HG03439 (cell line): ENCODE results near the gene GSS.

Experiments
- ATAC-seq: cut with Tn5 transposase; IDR thresholded peaks from one replicate; pipeline ENCODE4 v1.9.1; 2021; ENCODE audit warnings: mild to moderate bottlenecking, moderate library complexity; ENCODE audit not compliant: unreplicated experiment

Gene GSS

DNA sequence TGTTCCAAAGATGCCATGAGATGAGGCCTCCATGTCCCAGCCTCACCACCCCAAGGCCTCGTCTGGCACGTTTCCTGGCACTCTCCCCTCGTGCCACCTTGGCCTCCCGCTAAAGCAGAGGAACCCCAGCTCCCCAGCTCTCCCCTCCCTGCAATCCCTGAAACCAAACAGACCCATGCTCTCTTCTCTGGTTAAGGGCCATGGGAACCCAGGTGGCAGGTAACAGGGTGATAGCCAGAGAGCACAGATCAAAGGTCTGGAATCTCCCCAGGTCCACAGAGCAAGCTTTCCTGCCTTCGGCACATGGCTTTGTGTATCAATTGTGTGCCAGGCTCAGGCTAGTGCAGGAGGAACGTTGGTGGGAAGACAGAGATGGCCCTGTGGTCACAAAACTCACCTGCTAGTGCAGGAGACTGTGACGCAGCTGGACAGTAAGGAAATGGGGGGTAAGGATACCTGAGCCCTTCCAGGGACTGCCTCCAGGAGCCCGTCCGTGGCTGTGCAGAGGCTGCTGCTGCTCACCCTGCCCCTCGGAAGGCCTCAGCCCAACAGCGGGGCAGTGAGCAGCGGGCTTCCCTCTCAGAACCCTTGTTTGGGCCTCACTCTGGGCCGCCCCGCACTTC, 39.0 kb upstream of the GSS start:
- ATAC-seq = no peak

DNA sequence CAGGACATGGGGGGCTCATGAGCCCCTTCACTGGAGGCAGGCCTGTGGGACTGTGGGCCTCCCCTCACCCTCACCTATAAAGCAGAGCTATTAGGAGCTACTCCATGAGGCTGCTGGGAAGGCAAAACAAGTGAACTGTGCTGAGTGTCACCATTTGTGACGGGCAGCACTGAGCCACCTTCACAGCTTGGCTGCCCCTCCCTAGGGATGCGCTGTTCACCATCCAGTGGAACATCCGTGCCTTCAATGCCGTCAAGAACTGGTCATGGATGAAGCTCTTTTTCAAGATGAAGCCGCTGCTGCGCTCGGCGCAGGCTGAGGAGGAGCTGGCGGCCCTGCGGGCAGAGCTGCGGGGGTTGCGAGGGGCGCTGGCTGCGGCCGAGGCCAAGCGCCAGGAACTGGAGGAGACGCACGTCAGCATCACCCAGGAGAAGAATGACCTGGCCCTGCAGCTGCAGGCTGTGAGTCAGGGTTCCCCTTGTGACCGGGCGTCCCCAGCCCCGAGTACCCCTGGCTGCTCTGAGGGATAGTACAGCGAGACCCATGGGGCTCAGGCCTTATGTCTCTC, 38.4 kb upstream of the GSS start:
- ATAC-seq = no peak

DNA sequence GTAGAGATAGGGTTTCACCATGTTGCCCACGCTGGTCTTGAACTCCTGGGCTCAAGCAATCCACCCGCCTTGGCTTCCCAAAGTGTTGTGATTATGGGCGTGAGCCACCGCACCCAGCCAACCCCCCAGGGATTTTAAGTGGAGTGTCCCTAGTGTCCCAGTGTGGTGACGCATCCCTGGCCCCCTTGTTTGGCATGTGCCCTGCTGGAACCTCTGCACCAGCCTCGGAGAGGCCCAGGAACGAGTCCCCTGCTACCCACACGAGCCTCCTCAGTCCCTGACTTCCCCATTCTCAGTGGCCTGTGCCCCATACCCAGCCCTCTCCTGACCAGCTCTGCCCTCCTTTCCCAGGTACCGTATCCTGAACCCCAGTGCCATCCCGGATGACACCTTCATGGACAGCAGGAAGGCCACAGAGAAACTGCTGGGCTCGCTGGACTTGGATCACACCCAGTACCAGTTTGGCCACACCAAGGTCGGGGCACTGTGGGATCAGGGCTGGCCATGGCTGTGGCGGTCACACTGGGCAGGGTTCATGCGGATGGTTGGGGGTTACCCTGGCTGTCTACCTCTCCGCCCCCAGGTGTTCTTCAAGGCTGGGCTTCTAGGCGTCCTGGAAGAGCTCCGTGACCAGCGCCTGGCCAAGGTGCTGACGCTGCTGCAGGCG, 37.3 kb upstream of the GSS start:
- ATAC-seq = no peak

DNA sequence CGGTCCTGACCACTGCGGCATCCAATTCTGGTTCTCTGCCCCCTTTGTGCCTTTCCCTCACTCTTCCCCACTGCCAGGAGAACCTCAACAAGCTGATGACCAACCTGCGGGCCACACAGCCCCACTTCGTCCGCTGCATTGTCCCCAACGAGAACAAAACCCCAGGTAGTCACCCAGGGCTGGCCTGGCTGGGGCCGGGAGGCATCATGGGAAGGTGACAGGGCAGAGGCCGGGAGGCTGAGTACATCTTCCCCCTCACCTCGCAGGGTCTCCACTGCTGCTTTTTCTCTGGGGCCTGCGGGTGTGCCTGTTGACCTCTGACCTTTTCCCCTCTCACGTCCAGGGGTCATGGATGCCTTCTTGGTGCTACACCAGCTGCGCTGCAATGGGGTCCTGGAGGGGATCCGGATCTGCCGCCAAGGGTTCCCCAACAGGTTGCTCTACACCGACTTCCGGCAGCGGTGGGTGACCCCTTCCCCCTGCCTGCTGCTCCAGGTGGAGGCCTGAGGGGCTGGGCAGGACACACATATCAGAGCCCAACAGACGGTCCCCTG, 35.1 kb upstream of the GSS start:
- no peak for ATAC-seq

DNA sequence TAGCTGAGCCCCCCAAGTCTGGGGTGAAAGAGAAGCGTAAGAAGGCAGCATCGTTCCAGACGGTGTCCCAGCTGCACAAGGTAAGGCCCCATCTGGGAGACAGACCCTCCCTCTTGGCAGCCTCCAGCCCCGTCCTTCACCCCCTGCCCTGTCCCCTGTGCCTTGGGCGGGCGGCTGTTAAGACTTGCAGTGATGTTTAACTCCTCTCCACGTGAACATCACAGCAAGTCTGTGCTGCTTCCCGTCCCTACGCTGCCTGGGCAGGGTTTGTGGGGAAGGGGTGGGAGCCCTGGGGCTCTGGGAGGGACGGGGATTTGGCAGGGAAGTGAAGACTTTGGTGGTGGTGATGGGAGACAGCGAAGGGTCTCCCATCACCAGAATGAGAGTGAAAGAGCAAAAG, 34.6 kb upstream of the GSS start:
- no peak for ATAC-seq

DNA sequence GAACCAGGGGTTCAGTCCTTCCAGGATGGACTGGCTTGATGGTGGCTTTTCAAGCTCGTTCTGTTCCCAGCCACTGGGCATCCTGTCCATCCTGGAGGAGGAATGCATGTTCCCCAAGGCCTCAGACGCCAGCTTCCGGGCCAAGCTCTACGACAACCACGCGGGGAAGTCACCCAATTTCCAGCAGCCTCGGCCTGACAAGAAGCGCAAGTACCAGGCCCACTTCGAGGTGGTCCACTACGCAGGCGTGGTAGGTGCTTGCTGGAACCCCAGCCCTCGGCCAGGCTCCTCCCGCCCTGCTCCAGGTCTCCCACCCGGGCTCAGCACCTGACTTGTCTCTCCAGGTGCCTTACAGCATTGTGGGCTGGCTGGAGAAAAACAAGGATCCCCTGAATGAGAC, 34.1 kb upstream of the GSS start:
- ATAC-seq = no peak

DNA sequence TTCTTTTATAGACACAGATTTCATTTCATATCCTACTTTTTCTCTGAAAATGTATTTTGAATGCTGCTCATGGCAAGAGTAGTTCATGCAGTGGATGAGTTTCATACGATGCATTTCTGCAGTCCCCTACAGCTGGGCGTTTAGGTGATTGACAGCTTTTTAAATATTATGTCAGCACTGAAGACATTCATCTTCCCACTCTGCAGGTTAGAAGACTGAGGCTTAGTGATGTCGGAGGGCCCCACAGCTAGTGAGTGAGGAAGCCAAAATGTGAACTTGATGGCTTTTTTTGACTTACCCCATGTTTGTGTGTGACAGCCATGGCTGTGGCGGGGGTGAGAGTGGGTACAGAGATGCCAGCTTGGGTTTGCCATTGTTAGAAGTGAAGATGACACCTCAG, 33.5 kb upstream of the GSS start:
- no peak for ATAC-seq

DNA sequence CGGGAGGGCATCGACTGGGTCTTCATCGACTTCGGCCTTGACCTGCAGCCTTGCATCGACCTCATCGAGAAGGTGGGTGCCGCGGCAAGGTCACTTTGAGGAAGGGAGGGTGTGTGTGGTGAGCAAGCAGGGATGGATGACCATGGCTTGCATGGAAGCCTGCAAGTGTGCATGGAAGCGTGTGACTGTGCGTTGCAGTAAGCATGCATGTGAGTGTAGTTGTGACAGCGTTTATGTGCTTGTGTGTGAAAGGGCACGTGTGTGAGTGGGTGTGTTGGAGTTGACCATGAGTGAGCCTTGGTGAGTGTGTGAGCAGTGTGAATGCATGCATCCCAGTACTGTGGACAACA, 32.6 kb upstream of the GSS start:
- ATAC-seq = no peak

DNA sequence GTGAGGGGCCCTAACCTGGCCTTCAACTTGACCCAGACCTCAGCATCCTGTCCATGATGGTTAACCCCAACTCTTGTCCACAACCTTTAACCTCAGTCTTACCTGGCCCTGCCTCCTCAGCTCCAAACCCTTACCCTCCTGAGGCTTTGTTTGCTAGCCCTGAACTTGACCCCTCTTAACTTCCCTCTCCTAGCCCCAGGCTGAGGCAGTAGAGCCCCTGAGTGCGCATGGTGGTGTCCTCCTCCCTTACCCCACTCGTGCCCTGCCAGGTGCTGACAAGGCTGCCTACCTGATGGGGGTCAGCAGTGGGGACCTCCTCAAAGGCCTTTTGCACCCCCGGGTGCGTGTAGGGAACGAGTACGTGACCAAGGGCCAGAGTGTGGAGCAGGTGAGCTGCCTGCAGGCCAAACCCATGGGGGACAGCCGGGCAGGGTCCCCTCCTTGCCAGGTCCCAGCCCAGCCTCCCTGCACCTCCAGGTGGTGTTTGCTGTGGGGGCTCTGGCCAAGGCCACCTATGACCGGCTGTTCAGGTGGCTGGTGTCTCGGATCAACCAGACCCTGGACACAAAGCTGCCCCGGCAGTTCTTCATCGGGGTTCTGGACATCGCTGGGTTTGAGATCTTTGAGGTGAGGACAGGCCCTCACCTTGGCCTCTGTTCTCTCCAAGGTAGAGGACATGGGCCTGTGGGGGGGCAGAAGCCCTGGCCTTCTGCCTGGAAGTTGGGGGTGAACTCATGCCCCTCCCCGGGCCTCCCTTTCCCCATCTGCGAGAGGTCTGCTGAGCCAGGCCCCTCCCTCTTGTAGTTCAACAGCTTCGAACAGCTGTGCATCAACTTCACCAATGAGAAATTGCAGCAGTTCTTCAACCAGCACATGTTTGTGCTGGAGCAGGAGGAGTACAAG, 31.9 kb upstream of the GSS start:
- no peak for ATAC-seq

DNA sequence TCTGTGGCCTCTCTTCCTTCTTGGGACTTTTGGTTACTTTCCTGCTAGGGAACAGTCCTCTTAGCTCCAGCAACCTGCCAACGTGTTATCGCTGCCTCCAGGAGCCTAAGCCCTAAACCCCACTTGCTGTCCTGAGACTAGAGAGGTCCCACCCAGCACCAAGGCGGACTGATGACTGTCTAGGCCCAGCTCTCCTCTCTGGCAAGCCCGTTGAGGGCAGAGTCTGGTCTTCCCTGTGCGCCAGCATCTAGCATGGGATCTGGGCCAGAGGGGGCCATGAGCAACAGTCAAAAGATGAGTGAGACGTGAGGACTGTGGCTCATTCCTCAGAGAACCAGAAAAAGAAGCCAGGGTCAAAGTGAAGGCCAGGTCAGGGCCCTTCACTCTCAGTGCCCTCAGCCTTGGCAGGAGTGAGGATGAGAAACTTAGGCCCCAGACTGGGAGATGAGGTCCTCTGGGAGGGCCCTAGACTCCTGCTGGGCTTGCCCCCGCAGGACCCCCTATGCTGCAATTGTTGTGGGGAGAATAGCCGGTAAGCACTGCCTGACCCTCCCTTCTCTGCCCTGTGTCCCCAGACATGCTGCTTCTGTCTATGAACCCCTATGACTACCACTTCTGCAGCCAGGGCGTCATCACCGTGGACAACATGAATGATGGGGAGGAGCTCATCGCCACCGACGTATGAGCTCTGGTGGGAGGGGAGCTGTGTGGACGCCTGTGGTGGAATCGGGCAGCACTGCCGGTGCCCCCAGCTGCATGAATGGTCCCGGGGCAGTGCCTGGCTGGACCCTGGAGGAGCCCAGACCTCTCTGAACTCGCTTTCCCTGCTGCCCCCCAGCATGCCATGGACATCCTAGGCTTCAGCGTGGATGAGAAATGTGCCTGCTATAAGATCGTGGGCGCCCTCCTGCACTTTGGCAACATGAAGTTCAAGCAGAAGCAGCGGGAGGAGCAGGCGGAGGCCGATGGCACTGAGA, 31.0 kb upstream of the GSS start:
- ATAC-seq = no peak

DNA sequence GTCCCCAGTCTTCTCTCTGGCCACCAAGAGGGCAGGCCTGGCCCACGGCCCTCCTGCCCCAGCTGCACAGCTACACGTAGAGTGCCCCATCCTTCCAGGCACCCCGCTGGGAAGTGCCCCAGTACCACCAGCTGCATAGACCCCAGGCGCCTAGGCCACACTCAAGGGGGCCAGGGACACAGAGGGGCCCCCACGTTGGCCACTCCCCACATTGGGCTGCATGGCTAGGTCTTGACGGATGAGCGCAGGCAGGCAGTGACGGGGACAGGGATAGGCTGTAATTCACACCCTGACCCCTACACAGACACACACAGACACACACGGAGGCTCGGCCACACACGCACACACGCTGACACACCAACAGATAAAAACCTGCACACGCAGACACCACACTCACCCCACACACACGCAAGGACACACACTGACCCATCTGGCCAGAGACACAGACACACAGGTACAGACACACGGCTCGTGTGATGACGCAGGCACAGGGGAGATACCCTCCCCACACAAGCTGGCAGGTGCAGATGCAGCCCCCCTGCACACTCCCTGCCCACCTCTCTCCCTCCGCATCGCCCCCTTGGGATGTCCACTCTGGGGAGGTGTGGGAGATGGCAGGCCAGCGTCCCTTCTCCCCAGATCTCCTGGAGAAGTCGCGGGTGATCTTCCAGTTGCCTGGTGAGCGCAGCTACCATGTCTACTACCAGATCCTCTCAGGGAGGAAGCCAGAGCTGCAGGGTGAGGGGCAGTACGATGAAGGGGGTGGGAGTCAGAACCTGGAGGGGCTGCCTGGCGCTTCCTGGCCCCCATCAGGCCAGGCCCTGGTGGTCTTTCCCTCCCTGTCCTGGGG, 30.1 kb upstream of the GSS start:
- no peak for ATAC-seq

DNA sequence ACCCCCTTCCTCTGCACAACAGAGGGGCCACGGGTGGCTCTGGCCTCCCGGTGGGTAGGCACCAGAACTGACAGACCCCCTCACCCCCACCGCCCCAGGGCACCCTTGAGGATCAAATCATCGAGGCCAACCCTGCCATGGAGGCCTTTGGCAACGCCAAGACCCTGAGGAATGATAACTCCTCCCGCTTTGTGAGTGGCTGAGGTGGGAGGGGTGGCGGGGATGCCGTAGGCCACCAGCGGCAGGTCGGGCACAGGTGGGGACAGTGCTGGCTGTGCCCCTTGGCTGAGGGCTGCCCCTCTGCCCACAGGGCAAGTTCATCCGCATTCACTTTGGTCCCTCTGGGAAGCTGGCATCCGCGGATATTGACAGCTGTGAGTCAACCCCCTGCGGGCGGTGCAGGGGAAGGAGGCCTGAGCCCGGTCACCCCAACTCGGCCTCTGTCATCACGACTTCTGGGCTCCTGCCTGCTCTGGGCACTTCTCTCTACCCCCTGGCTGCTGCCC, 29.2 kb upstream of the GSS start:
- no peak for ATAC-seq

DNA sequence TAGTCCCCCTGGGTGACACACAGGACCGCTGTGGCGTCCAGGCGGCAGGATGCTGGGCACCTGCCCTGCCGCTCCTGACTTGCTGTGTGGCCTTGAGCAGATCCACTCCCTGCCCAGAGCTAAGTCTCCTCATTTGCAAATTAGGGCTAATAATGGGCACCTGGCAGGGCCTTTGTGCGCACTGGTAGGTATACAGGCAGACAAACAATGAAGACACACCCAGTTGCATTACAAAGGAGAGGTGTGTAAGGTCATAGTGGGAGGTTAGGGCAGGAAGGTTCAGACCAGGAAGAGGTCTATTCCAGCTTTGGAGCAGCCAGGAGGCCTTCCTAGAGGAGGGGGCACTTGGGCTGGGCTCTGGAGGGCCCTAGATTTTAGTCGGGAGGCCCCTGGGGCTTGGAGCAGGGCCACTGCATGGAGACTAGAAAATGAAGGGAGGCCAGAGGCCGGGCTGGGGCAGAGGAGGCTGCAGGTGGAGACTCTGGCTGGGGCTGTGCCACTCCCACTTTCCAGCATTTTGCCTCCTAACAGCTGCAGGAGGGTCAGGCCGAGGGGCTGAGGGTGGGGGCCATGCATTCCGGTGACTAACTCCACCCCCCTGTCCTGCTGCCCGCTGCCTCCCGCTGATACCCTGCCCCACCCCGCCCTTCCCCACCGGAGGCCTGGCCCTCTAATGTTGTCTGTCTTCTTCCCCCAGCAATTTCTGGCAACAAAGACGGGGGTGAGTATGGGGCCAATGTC, 28.6 kb upstream of the GSS start:
- no peak for ATAC-seq

DNA sequence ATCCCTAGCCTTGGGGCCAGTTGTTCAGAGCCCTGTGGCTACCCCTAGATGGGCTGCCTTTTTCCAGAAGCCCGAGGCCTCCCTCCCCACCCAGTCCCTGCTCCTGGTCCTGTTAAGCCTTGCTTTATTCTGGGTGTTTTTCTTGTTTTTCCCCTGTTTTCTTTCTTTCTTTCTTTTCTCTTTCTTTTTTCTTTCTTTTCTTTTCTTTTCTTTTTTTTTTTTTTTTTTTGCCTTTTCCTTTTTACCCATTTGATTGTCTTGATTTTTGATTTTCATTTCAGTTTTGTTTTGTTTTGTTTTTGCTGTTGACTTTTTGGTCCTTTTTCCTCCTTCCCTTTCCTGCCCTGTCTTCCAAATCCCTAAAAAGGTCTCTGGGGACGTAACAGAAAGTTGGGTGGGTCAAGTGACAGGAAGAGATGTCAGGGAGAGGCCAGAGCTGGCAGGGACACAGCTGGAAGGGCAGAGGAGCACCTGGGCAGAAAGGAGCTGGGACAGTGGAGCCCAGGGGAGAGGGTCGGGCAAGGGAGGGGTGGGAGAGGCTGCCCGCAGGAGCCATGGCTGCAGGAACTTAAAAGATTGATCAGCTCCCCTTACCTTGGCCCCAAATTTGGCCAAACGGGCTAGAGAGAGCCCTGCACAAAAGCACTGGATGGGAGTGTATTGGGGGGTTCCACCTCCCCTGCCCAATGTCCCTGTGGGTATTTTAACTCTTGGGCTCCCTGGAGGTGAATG, 27.6 kb upstream of the GSS start:
- ATAC-seq = no peak

DNA sequence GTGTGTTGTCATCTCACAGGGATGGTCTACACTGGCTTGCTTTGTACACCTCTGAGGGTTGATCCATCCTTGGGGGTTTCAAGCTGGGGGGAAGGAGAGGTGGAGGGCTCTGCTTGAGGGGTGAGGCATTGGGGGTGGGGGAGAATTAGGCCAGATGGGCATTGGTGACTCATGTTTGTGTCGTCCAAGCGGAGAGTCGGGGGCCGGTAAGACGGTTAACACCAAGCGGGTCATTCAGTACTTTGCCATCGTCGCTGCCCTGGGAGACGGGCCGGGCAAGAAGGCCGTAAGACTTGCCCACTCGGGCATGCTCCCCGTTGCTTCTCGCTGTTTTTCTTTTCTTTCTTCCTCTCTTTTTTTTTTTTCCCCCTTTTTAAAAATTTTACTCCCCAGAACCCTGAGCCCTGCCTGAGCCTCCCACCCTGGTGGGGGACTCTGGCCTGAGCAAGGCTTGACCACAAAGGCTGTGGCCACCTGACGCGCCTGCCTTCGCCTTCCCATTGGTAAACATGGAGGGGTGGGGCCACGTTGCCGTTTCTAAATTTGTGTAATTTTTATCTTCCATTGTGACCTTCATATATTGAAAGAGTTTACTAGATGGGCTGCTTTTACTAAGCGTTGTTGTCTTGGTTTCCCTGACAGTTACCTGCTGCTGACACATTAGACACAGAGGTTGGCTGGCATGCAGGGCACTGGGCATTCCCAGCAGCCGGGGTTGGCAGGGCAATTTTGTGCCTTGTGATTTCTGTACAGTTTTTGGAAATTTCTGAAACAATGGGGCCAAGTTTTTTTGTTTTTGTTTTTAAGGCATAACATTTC, 26.9 kb upstream of the GSS start:
- no peak for ATAC-seq

DNA sequence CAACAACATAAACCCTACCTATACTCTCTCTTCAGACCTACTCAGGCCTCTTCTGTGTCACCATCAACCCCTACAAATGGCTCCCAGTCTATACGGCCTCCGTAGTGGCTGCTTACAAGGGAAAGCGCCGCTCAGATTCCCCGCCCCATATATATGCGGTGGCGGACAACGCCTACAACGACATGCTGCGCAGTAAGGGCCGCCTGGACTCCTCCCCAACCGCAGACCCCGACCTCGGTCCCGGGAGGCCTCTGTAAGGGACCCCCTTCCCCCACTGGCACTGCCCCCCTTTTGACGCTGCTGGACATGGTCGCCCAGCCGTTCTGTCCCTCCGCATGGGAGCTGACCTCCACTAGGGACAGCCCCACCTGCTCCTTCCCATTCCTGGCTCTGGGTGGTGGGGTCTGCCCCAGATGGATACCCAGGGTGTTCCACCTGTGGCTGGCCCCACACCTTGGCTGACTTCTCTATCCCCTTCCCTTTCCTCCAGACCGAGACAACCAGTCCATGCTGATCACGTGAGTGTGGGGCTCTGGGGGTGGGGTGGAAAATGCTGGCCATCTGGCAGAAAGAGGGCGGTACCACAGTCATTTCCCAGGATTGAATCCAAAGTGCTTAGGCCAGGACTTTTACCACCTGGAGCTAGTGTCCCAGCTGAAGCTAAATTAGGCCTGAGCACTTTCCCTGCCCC, 25.1 kb upstream of the GSS start:
- ATAC-seq = no peak
